GM12874 (cell line): ENCODE data around the gene KIF3B.

Experiments
- TF ChIP-seq, protein P1 (sequence below): IDR thresholded peaks from 2 replicates; pipeline ENCODE4 v1.5.1; 2011; ENCODE audit warnings: low read depth, mild to moderate bottlenecking, control low read depth, low read length, moderate library complexity; ENCODE audit not compliant: insufficient read depth

The KIF3B gene

DNA sequence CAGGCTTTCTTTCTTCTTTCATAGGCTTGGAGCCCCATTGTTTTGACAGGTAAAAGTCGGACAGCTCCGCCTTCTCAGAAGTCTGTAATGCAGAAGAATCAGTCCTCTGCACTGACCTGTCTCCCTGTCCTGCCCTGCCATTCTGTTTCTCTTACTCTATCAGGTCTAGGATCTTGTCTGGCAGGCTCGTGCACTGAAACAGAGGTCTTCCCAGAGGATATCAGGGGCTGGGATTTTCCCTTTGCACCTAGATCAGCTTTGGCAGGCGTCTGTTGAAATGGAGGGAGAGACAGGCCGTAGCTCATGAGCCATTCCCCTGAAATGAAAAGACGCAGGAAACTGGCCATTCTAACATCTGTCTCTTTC lies 25.0 kb downstream of the KIF3B start:
- TF ChIP-seq, protein P1, sequence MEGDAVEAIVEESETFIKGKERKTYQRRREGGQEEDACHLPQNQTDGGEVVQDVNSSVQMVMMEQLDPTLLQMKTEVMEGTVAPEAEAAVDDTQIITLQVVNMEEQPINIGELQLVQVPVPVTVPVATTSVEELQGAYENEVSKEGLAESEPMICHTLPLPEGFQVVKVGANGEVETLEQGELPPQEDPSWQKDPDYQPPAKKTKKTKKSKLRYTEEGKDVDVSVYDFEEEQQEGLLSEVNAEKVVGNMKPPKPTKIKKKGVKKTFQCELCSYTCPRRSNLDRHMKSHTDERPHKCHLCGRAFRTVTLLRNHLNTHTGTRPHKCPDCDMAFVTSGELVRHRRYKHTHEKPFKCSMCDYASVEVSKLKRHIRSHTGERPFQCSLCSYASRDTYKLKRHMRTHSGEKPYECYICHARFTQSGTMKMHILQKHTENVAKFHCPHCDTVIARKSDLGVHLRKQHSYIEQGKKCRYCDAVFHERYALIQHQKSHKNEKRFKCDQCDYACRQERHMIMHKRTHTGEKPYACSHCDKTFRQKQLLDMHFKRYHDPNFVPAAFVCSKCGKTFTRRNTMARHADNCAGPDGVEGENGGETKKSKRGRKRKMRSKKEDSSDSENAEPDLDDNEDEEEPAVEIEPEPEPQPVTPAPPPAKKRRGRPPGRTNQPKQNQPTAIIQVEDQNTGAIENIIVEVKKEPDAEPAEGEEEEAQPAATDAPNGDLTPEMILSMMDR: no peak

DNA sequence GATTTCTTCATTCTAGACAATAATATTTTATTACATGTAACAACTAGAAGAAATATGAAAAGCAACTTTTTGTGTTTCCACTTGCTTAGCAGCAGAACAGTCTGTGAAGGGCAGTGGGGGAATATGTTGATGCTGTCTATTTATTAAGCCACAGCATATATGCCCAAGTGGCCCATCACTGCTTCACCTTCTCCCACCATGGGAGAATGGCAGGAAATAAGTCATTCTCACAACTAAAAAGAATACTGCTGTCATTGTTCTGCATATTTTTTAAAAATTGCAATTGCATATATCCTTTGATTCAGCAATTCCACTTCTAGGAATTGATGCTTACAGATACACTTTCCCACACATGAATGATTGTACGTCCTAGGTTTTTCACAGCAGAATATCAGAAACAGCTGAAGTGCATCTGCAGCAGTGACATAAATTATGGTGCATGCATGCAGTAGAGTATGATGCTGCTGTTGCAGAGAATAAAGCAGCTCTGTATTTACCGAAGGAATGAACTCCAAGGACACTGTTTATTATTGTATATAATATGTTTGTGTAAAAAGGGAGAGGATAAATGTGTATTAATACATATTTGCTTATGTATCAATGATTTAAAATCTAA lies 26.8 kb downstream of the KIF3B start:
- TF ChIP-seq, protein P1: no peak

DNA sequence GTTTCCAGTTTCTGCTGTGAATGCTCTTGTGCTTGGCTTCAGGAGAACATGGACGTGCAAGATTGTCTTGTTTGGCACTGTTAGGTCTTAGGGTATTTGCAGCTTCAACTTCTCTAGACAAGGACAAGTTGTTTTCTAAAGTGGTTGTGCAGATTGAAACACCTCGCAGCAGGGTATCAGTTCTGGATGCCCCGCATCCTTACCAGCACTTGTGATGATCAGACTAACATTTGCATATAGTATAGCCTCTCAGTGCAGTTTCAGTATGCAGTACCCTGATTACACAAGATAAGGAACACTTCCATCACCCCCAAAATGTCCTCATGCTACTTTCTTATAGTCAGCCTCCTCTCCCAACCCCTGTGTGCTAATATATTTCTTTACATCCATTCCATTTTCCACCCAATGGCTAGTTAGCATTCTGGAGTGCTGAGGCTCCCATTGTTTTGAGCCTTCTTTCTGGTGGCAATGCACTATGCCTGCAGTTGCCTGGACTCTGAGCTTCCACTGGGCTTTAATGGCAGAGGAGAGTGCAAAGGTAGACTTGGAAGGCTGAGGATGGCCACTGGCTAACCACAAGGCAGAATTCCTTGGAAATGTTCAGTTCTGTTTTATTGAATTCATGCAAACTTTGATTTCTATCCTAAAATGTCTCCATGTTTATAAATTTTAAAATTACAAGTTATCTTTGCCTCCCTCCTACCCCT lies 35.4 kb downstream of the KIF3B start:
- TF ChIP-seq, protein P1: no peak

DNA sequence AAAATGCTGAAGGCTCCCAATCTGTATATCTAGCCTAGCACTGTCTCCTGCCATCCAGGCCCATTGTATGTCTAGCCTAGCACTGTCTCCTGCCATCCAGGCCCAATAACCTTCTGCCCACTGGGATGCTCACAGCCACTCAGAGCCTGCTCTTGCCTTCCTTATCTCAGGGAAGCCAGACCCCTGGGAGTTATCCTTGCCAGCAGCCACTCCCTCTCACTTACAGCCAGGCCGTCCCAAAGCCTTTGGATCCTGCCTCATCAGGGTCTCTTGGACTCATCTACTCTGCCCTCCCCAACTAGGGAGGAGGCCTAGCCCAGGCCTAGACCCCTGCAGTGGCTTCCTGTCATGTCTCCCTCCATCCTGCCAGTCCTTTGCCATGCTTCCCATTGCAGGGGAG lies 37.3 kb downstream of the KIF3B start:
- TF ChIP-seq, protein P1: no peak

DNA sequence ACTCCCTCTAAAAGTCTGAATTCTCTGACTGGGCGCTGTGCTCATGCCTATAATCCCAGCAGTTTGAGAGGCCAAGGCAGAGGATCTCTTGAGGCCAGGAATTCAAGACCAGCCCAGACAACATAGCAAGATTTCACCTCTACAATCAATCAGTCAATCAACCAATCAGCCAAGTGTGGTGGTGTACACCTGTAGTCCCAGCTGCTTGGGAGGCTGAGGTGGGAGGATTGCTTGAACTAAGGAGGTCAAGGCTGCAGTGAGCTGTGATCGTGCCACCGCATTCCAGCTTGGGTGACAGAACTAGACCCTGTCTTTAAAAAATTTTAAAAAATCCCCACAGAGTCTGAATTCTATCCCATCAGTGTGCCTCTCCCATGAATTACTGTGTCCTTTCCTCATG lies 37.9 kb downstream of the KIF3B start:
- TF ChIP-seq, protein P1: no peak

DNA sequence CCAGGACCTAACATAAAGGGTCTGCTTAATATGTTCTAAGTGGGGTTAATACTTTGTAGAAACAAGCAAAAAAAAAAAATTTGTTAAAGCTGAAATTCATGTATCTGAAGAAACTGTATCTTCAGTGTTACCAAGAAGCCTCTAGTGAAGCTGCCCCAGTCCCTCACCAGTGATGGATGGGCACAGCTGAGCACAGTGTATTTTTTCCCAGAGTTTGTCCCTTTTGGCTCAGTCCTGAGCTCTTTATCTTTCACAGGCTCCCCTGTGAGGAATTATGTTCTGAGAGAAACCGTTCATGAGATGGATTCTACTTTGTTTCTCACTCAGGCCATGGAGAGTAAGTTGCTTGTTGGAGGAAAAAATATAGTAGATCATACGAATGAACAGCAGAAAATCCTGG lies 38.4 kb downstream of the KIF3B start:
- TF ChIP-seq, protein P1: no peak

DNA sequence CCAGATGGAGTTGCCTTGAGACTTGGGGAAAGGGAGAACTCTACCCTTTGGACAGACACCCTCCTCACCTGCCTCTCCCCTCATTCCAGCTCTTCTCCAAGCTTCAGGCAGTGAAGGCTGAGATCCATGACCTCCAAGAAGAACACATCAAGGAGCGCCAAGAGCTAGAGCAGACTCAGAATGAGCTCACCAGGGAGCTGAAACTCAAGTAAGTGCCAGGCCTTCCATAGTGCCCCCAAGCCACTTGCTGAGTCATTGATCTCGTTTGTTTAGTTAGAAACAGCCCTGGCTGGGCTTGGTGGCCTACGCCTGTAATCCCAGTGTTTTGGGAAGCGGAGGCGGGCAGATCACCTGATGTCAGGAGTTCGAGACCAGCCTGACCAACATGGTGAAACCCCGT lies 39.2 kb downstream of the KIF3B start:
- TF ChIP-seq, protein P1: no peak

DNA sequence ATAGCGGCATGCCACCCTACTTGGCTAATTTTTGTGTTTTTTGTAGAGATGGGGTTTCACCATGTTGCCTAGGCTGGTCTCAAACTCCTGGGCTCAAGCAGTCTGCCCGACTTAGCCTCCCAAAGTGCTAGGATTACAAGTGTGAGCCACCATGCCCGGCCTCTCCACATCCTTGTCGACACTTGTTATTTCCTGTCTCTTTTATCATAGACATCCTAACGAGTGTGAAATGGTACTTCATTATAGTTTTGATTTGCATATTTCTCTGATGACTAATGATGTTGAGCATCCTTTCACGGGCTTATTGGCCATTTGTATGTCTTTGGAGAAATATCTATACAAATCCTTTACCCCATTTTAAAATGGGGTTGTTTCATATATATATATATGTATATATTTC lies 41.6 kb downstream of the KIF3B start:
- TF ChIP-seq, protein P1: no peak
